ENCODE data around the gene PLSCR5.

Gene PLSCR5

GRCh38 chr3:146577662-146578061, 27.5 kb downstream of the PLSCR5 start:
- H3K4me3 ChIP-seq (ENCODE audit: low read depth, low read length) = no peak overlapping the region
- peaks cover 4 to 6% of the 10 kb centered on the region in 2 experiments for H3K4me1 ChIP-seq (ENCODE audit: control insufficient read depth in 1 of 2, insufficient read depth in 2 of 2, low read length in 2 of 2)
- H3K9ac ChIP-seq (ENCODE audit: low read length) = no peak overlapping the region
- H3K4me2 ChIP-seq (ENCODE audit: low read length) = no peak overlapping the region
- H2BK5ac ChIP-seq (ENCODE audit: low read depth, low read length, poor library complexity) = no peak overlapping the region
- no peaks in the 10 kb centered on the region for H3K9me3 ChIP-seq (ENCODE audit: insufficient read depth, low read depth, low read length)
- H3K4ac ChIP-seq (ENCODE audit: low read depth, low read length) = no peak overlapping the region
- H3K27ac ChIP-seq (ENCODE audit: low read depth, low read length) = no peak overlapping the region
- peaks cover 9% of the 10 kb centered on the region for H3K79me1 ChIP-seq (ENCODE audit: low read length)
- no peak overlapping the region for H3K18ac ChIP-seq (ENCODE audit: low read length)
- H2AK5ac ChIP-seq (ENCODE audit: low read length) = no peak overlapping the region
- H3K36me3 ChIP-seq (ENCODE audit: control insufficient read depth in 1 of 2, insufficient read depth in 2 of 2, low read length in 2 of 2) = no peaks in the 10 kb centered on the region
- peaks cover 2% of the 10 kb centered on the region for H3K79me2 ChIP-seq (ENCODE audit: control insufficient read depth, insufficient read depth, low read length, poor library complexity)
- H3K23ac ChIP-seq (ENCODE audit: low read length) = no peak overlapping the region
- H2BK120ac ChIP-seq (ENCODE audit: insufficient read depth, low read length, poor library complexity) = no peak overlapping the region
- no peak overlapping the region for H2BK12ac ChIP-seq (ENCODE audit: low read length)
- peak; percentile 46 to 74 for DNase-seq
- H2AFZ ChIP-seq (ENCODE audit: insufficient read depth, low read length, poor library complexity) = no peak overlapping the region
- no peak overlapping the region for H4K8ac ChIP-seq (ENCODE audit: low read depth, low read length)
- no peak overlapping the region for H4K12ac ChIP-seq (ENCODE audit: low read depth, low read length)
- H4K91ac ChIP-seq (ENCODE audit: low read depth, low read length) = no peak overlapping the region
- no peaks in the 10 kb centered on the region for H3K27me3 ChIP-seq (ENCODE audit: insufficient read depth, low read length)
- H3K14ac ChIP-seq (ENCODE audit: low read length) = no peak overlapping the region

- DNase-seq = no peak
- Histone ChIP-seq H3K4ac (ENCODE audit: low read depth, low read length) (no peak overlapping the region), H4K8ac (ENCODE audit: low read depth, low read length) (no peak overlapping the region), H3K9ac (ENCODE audit: low read length) (no peak overlapping the region), H3K79me1 (ENCODE audit: low read length) (peaks cover 5% of the 10 kb centered on the region), H3K27me3 (ENCODE audit: insufficient read depth, low read length) (no peaks in the 10 kb centered on the region), H3K36me3 (ENCODE audit: control insufficient read depth in 1 of 2, insufficient read depth in 2 of 2, low read length in 2 of 2) (no peaks in the 10 kb centered on the region), H3K4me2 (ENCODE audit: low read length) (no peak overlapping the region), H2AFZ (ENCODE audit: insufficient read depth, low read length, poor library complexity) (no peak overlapping the region), H3K4me1 (ENCODE audit: control insufficient read depth in 1 of 2, insufficient read depth in 2 of 2, low read length in 2 of 2) (peaks cover 3 to 6% of the 10 kb centered on the region in 2 experiments), H2BK5ac (ENCODE audit: low read depth, low read length, poor library complexity) (no peak overlapping the region), H4K12ac (ENCODE audit: low read depth, low read length) (no peak overlapping the region), H2AK5ac (ENCODE audit: low read length) (no peak overlapping the region), H3K27ac (ENCODE audit: low read depth, low read length) (no peak overlapping the region), H4K91ac (ENCODE audit: low read depth, low read length) (no peak overlapping the region), H2BK12ac (ENCODE audit: low read length) (no peak overlapping the region), H3K79me2 (ENCODE audit: control insufficient read depth, insufficient read depth, low read length, poor library complexity) (peaks cover 2% of the 10 kb centered on the region), H3K18ac (ENCODE audit: low read length) (no peak overlapping the region), H3K23ac (ENCODE audit: low read length) (no peak overlapping the region), H3K14ac (ENCODE audit: low read length) (no peak overlapping the region), H3K9me3 (ENCODE audit: insufficient read depth, low read depth, low read length) (no peaks in the 10 kb centered on the region), H2BK120ac (ENCODE audit: insufficient read depth, low read length, poor library complexity) (no peak overlapping the region), H3K4me3 (ENCODE audit: low read depth, low read length) (no peak overlapping the region)
- WGBS (ENCODE audit: extremely low coverage, insufficient coverage, insufficient read length) = no CpG with 5 or more reads among the region's 2 CpGs
These were observed 29.5 kb downstream of the PLSCR5 start for GRCh38 chr3:146575636-146576035.

DNA sequence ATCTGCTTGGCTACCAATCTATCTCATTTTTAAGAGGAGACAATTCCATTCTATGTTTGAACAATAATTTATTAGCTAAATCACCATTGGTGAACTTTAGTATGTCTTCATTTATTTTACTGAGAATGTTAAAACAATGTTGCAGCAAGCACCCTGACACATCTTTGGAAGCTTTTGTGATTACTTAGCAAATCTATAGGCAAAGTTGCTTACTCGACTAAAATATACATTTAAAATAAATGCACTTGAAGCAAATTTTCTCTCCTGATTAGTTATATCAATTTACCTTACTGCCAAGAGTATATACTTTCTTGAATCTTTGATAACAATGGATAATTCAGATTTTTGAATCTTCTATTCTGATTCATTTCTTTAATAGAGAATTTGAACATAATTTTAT, 31.0 kb downstream of the PLSCR5 start:
- Histone ChIP-seq H3K4me2 (ENCODE audit: low read length) (no peak overlapping the region), H3K18ac (ENCODE audit: low read length) (no peak overlapping the region), H2BK120ac (ENCODE audit: insufficient read depth, low read length, poor library complexity) (no peak overlapping the region), H3K23ac (ENCODE audit: low read length) (no peak overlapping the region), H3K14ac (ENCODE audit: low read length) (no peak overlapping the region), H2BK12ac (ENCODE audit: low read length) (no peak overlapping the region), H4K91ac (ENCODE audit: low read depth, low read length) (no peak overlapping the region), H3K4ac (ENCODE audit: low read depth, low read length) (no peak overlapping the region), H2BK5ac (ENCODE audit: low read depth, low read length, poor library complexity) (no peak overlapping the region), H2AFZ (ENCODE audit: insufficient read depth, low read length, poor library complexity) (no peak overlapping the region), H3K79me2 (ENCODE audit: control insufficient read depth, insufficient read depth, low read length, poor library complexity) (no peaks in the 10 kb centered on the region), H3K4me1 (ENCODE audit: control insufficient read depth in 1 of 2, insufficient read depth in 2 of 2, low read length in 2 of 2) (no peaks in the 10 kb centered on the region), H3K9ac (ENCODE audit: low read length) (no peak overlapping the region), H3K27me3 (ENCODE audit: insufficient read depth, low read length) (no peaks in the 10 kb centered on the region), H4K12ac (ENCODE audit: low read depth, low read length) (no peak overlapping the region), H3K79me1 (ENCODE audit: low read length) (no peaks in the 10 kb centered on the region), H4K8ac (ENCODE audit: low read depth, low read length) (no peak overlapping the region), H2AK5ac (ENCODE audit: low read length) (no peak overlapping the region), H3K9me3 (ENCODE audit: insufficient read depth, low read depth, low read length) (no peaks in the 10 kb centered on the region), H3K27ac (ENCODE audit: low read depth, low read length) (no peak overlapping the region), H3K36me3 (ENCODE audit: control insufficient read depth in 1 of 2, insufficient read depth in 2 of 2, low read length in 2 of 2) (no peaks in the 10 kb centered on the region), H3K4me3 (ENCODE audit: low read depth, low read length) (no peak overlapping the region)
- no CpG with 5 or more reads among the region's 1 CpG for WGBS (ENCODE audit: extremely low coverage, insufficient coverage, insufficient read length)
- DNase-seq = no peak

- Histone ChIP-seq H2AK5ac (ENCODE audit: low read length) (no peak overlapping the region), H3K4me1 (ENCODE audit: control insufficient read depth in 1 of 2, insufficient read depth in 2 of 2, low read length in 2 of 2) (no peaks in the 10 kb centered on the region), H3K36me3 (ENCODE audit: control insufficient read depth in 1 of 2, insufficient read depth in 2 of 2, low read length in 2 of 2) (peaks cover 0 to 3% of the 10 kb centered on the region in 2 experiments), H2BK12ac (ENCODE audit: low read length) (no peak overlapping the region), H3K9ac (ENCODE audit: low read length) (no peak overlapping the region), H4K91ac (ENCODE audit: low read depth, low read length) (no peak overlapping the region), H2BK120ac (ENCODE audit: insufficient read depth, low read length, poor library complexity) (no peak overlapping the region), H3K4me2 (ENCODE audit: low read length) (no peak overlapping the region), H4K12ac (ENCODE audit: low read depth, low read length) (no peak overlapping the region), H3K27ac (ENCODE audit: low read depth, low read length) (no peak overlapping the region), H3K79me2 (ENCODE audit: control insufficient read depth, insufficient read depth, low read length, poor library complexity) (no peaks in the 10 kb centered on the region), H2AFZ (ENCODE audit: insufficient read depth, low read length, poor library complexity) (no peak overlapping the region), H3K23ac (ENCODE audit: low read length) (no peak overlapping the region), H4K8ac (ENCODE audit: low read depth, low read length) (no peak overlapping the region), H3K79me1 (ENCODE audit: low read length) (no peaks in the 10 kb centered on the region), H3K27me3 (ENCODE audit: insufficient read depth, low read length) (no peaks in the 10 kb centered on the region), H3K18ac (ENCODE audit: low read length) (no peak overlapping the region), H3K9me3 (ENCODE audit: insufficient read depth, low read depth, low read length) (peaks cover 1% of the 10 kb centered on the region), H3K14ac (ENCODE audit: low read length) (no peak overlapping the region), H3K4me3 (ENCODE audit: low read depth, low read length) (no peak overlapping the region), H3K4ac (ENCODE audit: low read depth, low read length) (no peak overlapping the region), H2BK5ac (ENCODE audit: low read depth, low read length, poor library complexity) (no peak overlapping the region)
- no peak for DNase-seq
- WGBS (ENCODE audit: extremely low coverage, insufficient coverage, insufficient read length) = no CpG with 5 or more reads among the region's 3 CpGs
These were observed 35.8 kb downstream of the PLSCR5 start for GRCh38 chr3:146569314-146569713.

Data from trophoblast cell (in vitro differentiated cells and primary cell).